Testis (tissue), 3 donors: ENCODE results near the gene CA9. TPM values are rescaled to one million over a fixed set of nuclear protein-coding genes. Genes with fewer than 3 reads are reported as not detected.
"Not testable (repeated sequence)": the region's sequence is repeated elsewhere in the genome, so short reads cannot be mapped to it uniquely, and the experiment has no call there.

Experiments
- DNase-seq: peaks from one replicate; pipeline ENCODE4 v3.0.0-alpha.2; 2019
- H3K27ac ChIP-seq, 2 donors: fragments of 200-600 bp; sonication (generic); one replicate each; pipeline ENCODE4 v1.5.1; 2019
- H3K27me3 ChIP-seq: fragments of 200-600 bp; sonication (generic); one replicate; pipeline ENCODE4 v1.5.1; 2019
- H3K36me3 ChIP-seq: fragments of 200-600 bp; sonication (generic); one replicate; pipeline ENCODE4 v1.5.1; 2017; ENCODE audit warnings: low read depth; ENCODE audit errors: missing control alignments
- H3K4me1 ChIP-seq: fragments of 200-600 bp; sonication (generic); one replicate; pipeline ENCODE4 v1.5.1; 2019
- H3K4me3 ChIP-seq, 2 donors: fragments of 200-600 bp; sonication (generic); one replicate each; pipeline ENCODE4 v1.5.1; 2017 to 2019
- H3K9me3 ChIP-seq: fragments of 200-600 bp; sonication (generic); one replicate; pipeline ENCODE4 v1.5.1; 2017
- POLR2A ChIP-seq: fragments of 450-650 bp; IDR thresholded peaks from one replicate; pipeline ENCODE4 v1.6.1; 2017; ENCODE audit warnings: antibody characterized with exemption, mild to moderate bottlenecking, moderate library complexity
- WGBS, 2 donors: methylation state at CpG; one replicate each; pipeline ENCODE4 v1.1.5; 2018; 5-methylcytosine and 5-hydroxymethylcytosine counted together
- intact Hi-C: fragments of 100-400 bp; cut with DNase I; formaldehyde crosslinking; loops from one replicate; pipeline ENCODE4 v1.15.1; 2023; ENCODE audit warnings: low total_unique reads
- polyA plus RNA-seq: library from polyadenylated mRNA; stranded (reverse); fragments of 350-450 nt; fragmentation: Illumina TruSeq; extraction: RNeasy Lipid Tissue Mini Kit (QIAGEN cat#74804); gene quantifications from one replicate; pipeline ENCODE4 v1.2.3, GENCODE V29; 2014; ENCODE audit warnings: low read depth, low replicate concordance; ENCODE audit not compliant: insufficient read depth
- total RNA-seq, 2 donors: library from RNA; depleted of rRNA; stranded (reverse); fragments of >200 nt; gene quantifications; one replicate each; pipeline ENCODE4 v1.2.3, GENCODE V29; 2016
- TF ChIP-seq, protein P1 (sequence below), 3 experiments: fragments of 450-650 bp in 2 of 3; fragments of 200-600 bp in 1 of 3; sonication (generic) in 1 of 3; IDR thresholded peaks; one replicate each; pipeline ENCODE4 v1.5.1; 2016 to 2019; ENCODE audit warnings: antibody characterized with exemption in 3 of 3, mild to moderate bottlenecking in 2 of 3, moderate library complexity in 1 of 3

CA9 gene
- total and polyA plus RNA-seq, 3 donors from 2014 or later, result 11.0 to 50.5 (median 36.8) TPM

DNA sequence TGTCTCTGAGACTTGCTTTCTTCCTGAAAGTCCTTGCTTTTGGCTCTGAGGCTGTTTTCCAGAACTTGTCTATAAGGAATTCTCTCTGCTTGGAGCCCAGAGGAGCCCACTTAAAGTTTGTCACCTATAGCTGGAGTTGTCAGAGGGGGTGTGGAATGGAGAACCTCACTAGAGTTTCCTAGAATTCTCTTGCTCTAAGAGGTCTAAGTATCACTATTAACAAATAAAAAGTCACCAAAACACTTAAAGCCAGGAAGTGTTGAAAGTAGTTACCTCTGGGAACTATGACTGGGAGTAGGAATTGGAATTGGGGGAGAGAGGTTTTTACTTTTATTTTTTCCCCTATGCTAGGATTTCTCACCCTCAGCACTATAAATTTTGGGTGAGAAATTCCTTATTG is 38.0 kb upstream of the CA9 start:
- Histone ChIP-seq H3K27ac (no peak overlapping the region), H3K4me3 (no peak overlapping the region), H3K4me1 (no peaks in the 10 kb centered on the region), H3K9me3 (no peaks in the 10 kb centered on the region), H3K27me3 (no peaks in the 10 kb centered on the region), H3K36me3 (no peaks in the 10 kb centered on the region)
- DNase-seq, result no peak
- intact Hi-C loops, result no loop called here
- TF ChIP-seq, protein P1, sequence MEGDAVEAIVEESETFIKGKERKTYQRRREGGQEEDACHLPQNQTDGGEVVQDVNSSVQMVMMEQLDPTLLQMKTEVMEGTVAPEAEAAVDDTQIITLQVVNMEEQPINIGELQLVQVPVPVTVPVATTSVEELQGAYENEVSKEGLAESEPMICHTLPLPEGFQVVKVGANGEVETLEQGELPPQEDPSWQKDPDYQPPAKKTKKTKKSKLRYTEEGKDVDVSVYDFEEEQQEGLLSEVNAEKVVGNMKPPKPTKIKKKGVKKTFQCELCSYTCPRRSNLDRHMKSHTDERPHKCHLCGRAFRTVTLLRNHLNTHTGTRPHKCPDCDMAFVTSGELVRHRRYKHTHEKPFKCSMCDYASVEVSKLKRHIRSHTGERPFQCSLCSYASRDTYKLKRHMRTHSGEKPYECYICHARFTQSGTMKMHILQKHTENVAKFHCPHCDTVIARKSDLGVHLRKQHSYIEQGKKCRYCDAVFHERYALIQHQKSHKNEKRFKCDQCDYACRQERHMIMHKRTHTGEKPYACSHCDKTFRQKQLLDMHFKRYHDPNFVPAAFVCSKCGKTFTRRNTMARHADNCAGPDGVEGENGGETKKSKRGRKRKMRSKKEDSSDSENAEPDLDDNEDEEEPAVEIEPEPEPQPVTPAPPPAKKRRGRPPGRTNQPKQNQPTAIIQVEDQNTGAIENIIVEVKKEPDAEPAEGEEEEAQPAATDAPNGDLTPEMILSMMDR (IDR thresholded peaks at IDR 0.05), result no peak
- no peak for TF ChIP-seq POLR2A

DNA sequence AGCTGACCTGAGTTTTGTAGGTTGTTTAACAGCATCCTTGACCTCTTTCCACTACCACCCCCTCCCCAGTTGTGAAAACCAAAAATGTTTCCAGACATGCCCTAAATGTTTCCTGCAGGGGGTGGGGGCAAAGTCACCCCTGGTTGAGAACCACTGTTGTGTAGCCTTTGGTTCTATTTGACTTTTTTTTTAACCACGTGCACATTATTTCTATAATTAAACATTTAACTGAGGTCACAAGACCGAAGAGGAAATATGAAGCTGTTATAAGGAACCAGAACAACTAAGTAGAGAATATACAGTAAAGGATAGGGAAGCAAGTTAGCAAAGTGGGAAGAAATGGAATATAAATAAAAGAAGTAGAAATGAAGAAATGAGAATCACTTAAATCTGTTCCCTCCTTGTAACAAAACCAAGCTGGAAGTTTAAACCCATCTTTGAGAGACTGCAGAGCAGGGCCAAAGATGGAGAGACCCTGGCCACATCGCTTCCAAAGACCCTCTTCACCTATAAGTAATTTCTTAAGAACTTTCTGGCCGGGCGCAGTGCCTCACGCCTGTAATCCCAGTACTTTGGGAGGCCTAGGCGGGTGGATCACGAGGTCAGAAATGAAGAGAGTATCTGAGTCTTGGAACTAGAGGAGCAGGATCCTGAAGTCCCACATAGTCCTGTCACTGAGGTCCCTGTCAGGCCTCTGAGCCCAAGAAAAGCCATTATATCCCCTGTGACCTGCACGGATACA is 37.4 kb upstream of the CA9 start:
- 76 to 79% methylated on average over 9 of the region's 9 CpGs for WGBS, 2 donors
- Histone ChIP-seq H3K27ac (no peak overlapping the region), H3K36me3 (no peaks in the 10 kb centered on the region), H3K4me3 (no peak overlapping the region), H3K4me1 (no peaks in the 10 kb centered on the region), H3K9me3 (no peaks in the 10 kb centered on the region), H3K27me3 (no peaks in the 10 kb centered on the region)
- intact Hi-C loops, result no loop called here
- TF ChIP-seq POLR2A, result no peak
- TF ChIP-seq, protein P1 (IDR thresholded peaks at IDR 0.05), result no peak
- DNase-seq, result no peak

DNA sequence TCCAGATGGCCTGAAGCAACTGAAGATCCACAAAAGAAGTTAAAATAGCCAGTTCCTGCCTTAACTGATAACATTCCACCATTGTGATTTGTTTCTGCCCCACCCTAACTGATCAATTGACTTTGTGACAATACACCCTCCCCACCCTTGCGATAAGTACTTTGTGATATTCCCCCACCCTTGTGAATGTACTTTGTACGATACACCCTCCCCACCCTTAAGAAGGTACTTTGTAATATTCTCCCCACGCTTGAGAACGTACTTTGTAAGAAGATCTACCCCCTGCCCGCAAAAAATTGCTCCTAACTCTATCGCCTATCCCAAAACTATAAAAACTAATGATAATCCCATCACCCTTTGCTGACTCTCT is 36.9 kb upstream of the CA9 start:
- H3K27ac ChIP-seq, H3K36me3 ChIP-seq, intact Hi-C loops, H3K27me3 ChIP-seq, H3K4me1 ChIP-seq, H3K9me3 ChIP-seq, H3K4me3 ChIP-seq, DNase-seq: not testable (repeated sequence)
- WGBS, 2 donors, result 80 to 94% methylated on average over 6 of the region's 6 CpGs

DNA sequence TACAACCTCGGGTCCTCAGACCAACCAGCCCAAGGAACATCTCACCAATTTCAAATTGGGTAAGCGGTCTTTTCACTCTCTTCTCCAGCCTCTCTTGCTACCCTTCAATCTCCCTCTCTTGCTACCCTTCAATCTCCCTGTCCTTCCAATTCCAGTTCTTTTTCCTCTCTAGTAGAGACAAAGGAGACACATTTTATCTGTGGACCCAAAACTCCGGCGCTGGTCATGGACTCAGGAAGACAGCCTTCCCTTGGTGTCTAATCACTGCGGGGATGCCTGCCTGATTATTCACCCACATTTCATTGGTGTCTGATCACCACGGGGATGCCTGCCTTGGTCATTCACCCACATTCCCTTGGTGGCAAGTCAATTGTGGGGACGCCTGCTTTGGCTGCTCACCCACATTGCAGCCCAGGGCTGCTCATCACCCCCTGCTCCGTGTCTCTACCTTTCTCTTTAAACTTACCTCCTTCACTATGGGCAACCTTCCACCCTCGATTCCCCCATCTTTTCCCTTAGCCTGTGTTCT is 36.2 kb upstream of the CA9 start:
- WGBS, 2 donors, result 96% methylated on average over 9 of the region's 9 CpGs
- intact Hi-C loops, H3K4me3 ChIP-seq, H3K36me3 ChIP-seq, DNase-seq, H3K4me1 ChIP-seq, H3K27me3 ChIP-seq, H3K9me3 ChIP-seq, H3K27ac ChIP-seq: not testable (repeated sequence)

DNA sequence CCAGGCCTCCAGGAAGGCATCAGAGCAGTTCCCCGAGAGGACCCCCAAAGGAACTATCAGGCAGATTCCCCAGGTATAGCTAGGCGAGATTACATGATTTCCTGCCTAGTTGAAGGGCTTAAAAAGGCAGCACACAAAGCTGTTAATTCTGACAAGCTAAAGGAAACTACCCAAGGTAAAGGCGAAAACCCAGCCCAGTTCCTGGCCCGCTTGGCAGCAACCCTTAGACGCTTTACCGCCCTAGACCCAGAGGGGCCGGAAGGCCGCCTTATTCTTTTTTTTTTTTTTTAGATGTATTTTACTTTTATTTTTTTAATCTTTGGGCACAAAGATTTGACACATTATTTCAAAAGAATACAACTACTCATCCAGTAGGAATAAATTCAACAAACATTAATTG is 35.0 kb upstream of the CA9 start:
- H3K36me3 ChIP-seq, intact Hi-C loops, DNase-seq: not testable (repeated sequence)

DNA sequence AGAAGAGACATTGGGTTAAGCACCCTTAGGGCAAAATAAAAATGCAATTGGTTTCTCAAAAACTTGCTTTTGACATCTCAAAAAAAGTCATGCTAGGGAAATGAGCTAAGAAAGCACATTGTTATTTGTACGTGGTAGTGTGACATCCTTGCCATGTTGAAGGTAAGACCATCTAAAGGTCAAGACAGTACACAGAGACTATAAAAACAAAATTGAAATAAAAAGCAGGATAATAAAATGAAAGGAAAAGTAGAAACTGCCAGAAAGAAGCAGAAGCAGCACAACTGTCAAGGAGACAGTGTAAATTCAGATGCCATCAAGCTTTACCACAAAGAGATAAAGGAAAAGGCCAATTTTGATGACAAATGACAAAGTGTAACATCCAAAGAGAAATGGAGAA is 34.5 kb upstream of the CA9 start:
- intact Hi-C loops, H3K27me3 ChIP-seq, H3K36me3 ChIP-seq, DNase-seq, H3K9me3 ChIP-seq, H3K4me1 ChIP-seq, H3K27ac ChIP-seq, H3K4me3 ChIP-seq: not testable (repeated sequence)
- 55 to 64% methylated on average over 1 of the region's 1 CpG for WGBS, 2 donors

More for the DNA sequence above, 35.0 kb upstream of the CA9 start:
- H3K27me3 ChIP-seq, H3K4me3 ChIP-seq, H3K9me3 ChIP-seq, H3K27ac ChIP-seq, H3K4me1 ChIP-seq: not testable (repeated sequence)
- 61 to 82% methylated on average over 6 to 8 of the region's 8 CpGs for WGBS, 2 donors

DNA sequence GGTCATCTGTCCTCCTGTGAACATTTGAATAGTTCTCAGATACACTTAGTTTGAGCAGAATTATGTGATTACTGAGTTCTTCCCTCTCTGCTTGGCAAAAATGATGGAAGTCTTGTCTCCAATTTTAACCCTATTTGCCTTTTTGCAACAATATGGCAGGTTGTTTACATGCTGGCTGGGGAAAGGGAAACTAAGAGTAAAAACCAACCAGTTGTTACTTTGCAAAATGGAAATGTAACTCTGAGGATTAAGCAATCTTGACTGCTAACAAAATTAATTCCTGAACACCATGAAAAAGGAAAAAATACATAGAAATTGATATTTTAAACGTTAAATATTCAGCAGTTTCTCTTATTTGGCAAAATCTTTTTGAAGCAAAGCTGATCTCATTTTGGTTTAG is 34.1 kb upstream of the CA9 start:
- no peaks in the 10 kb centered on the region for H3K36me3 ChIP-seq
- intact Hi-C loops, result no loop called here
- H3K4me1 ChIP-seq, result no peaks in the 10 kb centered on the region
- TF ChIP-seq POLR2A, result no peak
- TF ChIP-seq, protein P1 (IDR thresholded peaks at IDR 0.05), result no peak
- no peaks in the 10 kb centered on the region for H3K9me3 ChIP-seq
- no peaks in the 10 kb centered on the region for H3K27me3 ChIP-seq
- no peak overlapping the region for H3K27ac ChIP-seq
- 85 to 86% methylated on average over 1 of the region's 1 CpG for WGBS, 2 donors
- DNase-seq, result no peak
- H3K4me3 ChIP-seq, result no peak overlapping the region

DNA sequence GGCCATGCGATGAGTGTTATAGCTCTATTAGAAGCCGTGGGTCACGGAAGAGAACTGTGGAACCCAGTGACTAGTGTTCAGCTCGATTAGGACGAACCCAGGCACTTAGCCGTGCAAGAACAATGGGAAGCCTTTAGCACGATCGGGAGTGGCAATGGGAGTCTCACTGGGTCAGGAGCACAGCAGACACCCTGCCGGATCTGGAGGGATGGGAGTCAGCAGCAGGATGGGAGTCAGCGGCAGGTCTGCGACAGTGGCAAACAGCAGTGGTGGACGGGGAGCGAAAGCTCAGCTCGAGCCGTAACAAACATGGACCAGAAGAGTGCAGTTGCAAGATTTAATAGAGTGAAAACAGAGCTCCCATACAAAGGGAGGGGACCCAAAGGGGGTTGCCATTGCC is 33.3 kb upstream of the CA9 start:
- H3K27ac ChIP-seq, H3K9me3 ChIP-seq, H3K4me3 ChIP-seq, H3K27me3 ChIP-seq, H3K4me1 ChIP-seq, H3K36me3 ChIP-seq, intact Hi-C loops, DNase-seq: not testable (repeated sequence)
- 96 to 97% methylated on average over 15 of the region's 15 CpGs for WGBS, 2 donors

DNA sequence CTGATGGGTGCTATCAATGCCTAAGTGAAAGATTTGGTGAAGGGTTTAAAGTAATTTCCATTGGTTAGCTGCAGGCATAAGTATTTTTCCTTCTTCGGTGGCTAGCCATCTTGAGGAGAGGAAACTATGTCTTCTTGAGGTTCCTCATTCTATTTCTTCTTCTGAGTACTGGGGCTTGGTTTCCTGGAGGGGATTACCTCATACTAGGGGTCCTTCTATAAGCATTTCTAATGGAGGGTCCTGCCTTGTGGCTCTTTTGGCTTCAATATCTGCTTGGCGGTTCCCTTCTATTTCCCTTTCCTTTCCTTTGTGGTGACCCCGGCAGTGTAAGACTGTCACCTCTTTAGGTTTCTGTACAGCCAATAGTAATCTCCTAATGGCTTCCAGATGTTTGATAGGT is 32.2 kb upstream of the CA9 start:
- H3K4me1 ChIP-seq, H3K36me3 ChIP-seq, intact Hi-C loops, DNase-seq, H3K9me3 ChIP-seq, H3K27me3 ChIP-seq, H3K4me3 ChIP-seq, H3K27ac ChIP-seq: not testable (repeated sequence)
- 87 to 96% methylated on average over 3 of the region's 3 CpGs for WGBS, 2 donors
